H1 (cell line): ENCODE data around the gene SLC35B4. TPM values are rescaled to one million over a fixed set of nuclear protein-coding genes. Genes with fewer than 3 reads are reported as not detected.

Experiments
- CTCF ChIA-PET: fragments of 300-600 bp; sonication (Branson Sonifier 250); formaldehyde crosslinking; loops from one replicate; lab custom pipeline; 2021; ENCODE audit not compliant: partially characterized antibody; lab: Charles Lee
- POLR2A ChIA-PET: fragments of 300-600 bp; sonication (Branson Sonifier 250); formaldehyde crosslinking; loops from one replicate; lab custom pipeline; 2021; ENCODE audit warnings: inconsistent platforms; ENCODE audit not compliant: partially characterized antibody; lab: Charles Lee
- DNase-seq, 2 experiments: peaks; one replicate each; pipeline versions ENCODE4 v3.0.0 to v3.0.0-alpha.2; 2010 to 2022; ENCODE audit warnings: low spot score in 2 of 2, low read depth in 1 of 2, mixed read lengths in 1 of 2
- FAIRE-seq: peaks from 2 replicates; lab custom pipeline; 2011; peaks lifted over from hg19 to GRCh38; lab: Jason Lieb, UNC
- H2AFZ ChIP-seq: 2 replicates; pipeline ENCODE4 v1.8.1; 2012; ENCODE audit warnings: low read length, inconsistent platforms
- H2AK5ac ChIP-seq: 2 replicates; pipeline ENCODE4 v1.6.1; 2013; ENCODE audit warnings: low read depth, low read length
- H2BK120ac ChIP-seq: replicated peaks from 2 replicates; pipeline ENCODE3; 2013; ENCODE audit warnings: low read depth, low read length, inconsistent platforms
- H2BK12ac ChIP-seq: 2 replicates; pipeline ENCODE4 v1.6.1; 2013; ENCODE audit warnings: low read depth, low read length
- H2BK15ac ChIP-seq: 2 replicates; pipeline ENCODE4 v1.6.1; 2013; ENCODE audit warnings: low read length
- H2BK20ac ChIP-seq: 2 replicates; pipeline ENCODE4 v1.6.1; 2013; ENCODE audit warnings: low read length
- H2BK5ac ChIP-seq: 2 replicates; pipeline ENCODE4 v1.6.1; 2013; ENCODE audit warnings: low read depth, low read length
- H3K14ac ChIP-seq: 2 replicates; pipeline ENCODE4 v1.6.1; 2013; ENCODE audit warnings: inconsistent platforms; ENCODE audit not compliant: insufficient read length
- H3K18ac ChIP-seq: 2 replicates; pipeline ENCODE4 v1.6.1; 2013; ENCODE audit warnings: low read length; ENCODE audit errors: extremely low read depth
- H3K23ac ChIP-seq: 2 replicates; pipeline ENCODE4 v1.6.1; 2013; ENCODE audit warnings: inconsistent platforms; ENCODE audit not compliant: insufficient read length
- H3K23me2 ChIP-seq: 2 replicates; pipeline ENCODE4 v1.6.1; 2013; ENCODE audit warnings: low read depth, low read length
- H3K27ac ChIP-seq: 2 replicates; pipeline ENCODE4 v1.6.1; 2011; ENCODE audit warnings: low read depth, low read length, inconsistent platforms
- H3K27me3 ChIP-seq, 4 experiments: replicated peaks in 1 of 4; 1 replicate in 1 of 4; 2 replicates in 3 of 4; pipeline versions ENCODE4 v1.6.1 to v1.8.1; 2011 to 2013; ENCODE audit warnings: low read length in 3 of 4, mild to moderate bottlenecking in 3 of 4, inconsistent platforms in 2 of 4, mixed read lengths in 2 of 4, moderate library complexity in 1 of 4; ENCODE audit not compliant: control insufficient read depth in 3 of 4, insufficient read depth in 3 of 4; ENCODE audit errors: extremely low read depth in 1 of 4
- H3K36me3 ChIP-seq, 4 experiments: 2 replicates each; pipeline versions ENCODE4 v1.6.1 to v1.8.1; 2011 to 2013; ENCODE audit warnings: mild to moderate bottlenecking in 4 of 4, low read length in 3 of 4, moderate library complexity in 2 of 4, control low read depth in 1 of 4, inconsistent platforms in 1 of 4; ENCODE audit not compliant: insufficient read depth in 4 of 4, control insufficient read depth in 2 of 4
- H3K4ac ChIP-seq: replicated peaks from 2 replicates; pipeline ENCODE3; 2013; ENCODE audit warnings: low read length, low read depth, mixed read lengths, inconsistent platforms; ENCODE audit not compliant: insufficient read length
- H3K4me1 ChIP-seq, 4 experiments: replicated peaks in 1 of 4; 1 replicate in 1 of 4; 2 replicates in 3 of 4; pipeline versions ENCODE4 v1.6.1 to v1.8.1; 2011 to 2013; ENCODE audit warnings: low read length in 3 of 4, inconsistent platforms in 2 of 4, mixed read lengths in 1 of 4; ENCODE audit not compliant: insufficient read depth in 4 of 4, control insufficient read depth in 3 of 4
- H3K4me2 ChIP-seq, 2 experiments: 2 replicates each; pipeline versions ENCODE4 v1.6.1 to v1.8.1; 2011 to 2013; ENCODE audit warnings: low read depth in 2 of 2, low read length in 2 of 2, control low read depth in 1 of 2, inconsistent platforms in 1 of 2, mild to moderate bottlenecking in 1 of 2; ENCODE audit not compliant: insufficient read depth in 1 of 2
- H3K4me3 ChIP-seq, 4 experiments: fragments of 200-600, 300-600 bp in 1 of 4; sonication (generic), shearing (Covaris generic), sonication (Bioruptor Twin) in 1 of 4; 2 replicates each; pipeline versions ENCODE4 v1.5.1 to v1.8.1; 2011 to 2016; ENCODE audit warnings: low read length in 4 of 4, low read depth in 3 of 4, control low read depth in 2 of 4, inconsistent platforms in 2 of 4, mild to moderate bottlenecking in 2 of 4, mixed read lengths in 1 of 4, moderate library complexity in 1 of 4; ENCODE audit not compliant: insufficient read depth in 2 of 4; ENCODE audit errors: extremely low read depth in 1 of 4
- H3K56ac ChIP-seq: replicated peaks from 2 replicates; pipeline ENCODE3; 2013; ENCODE audit warnings: low read depth, mild to moderate bottlenecking, mixed read lengths, low read length, inconsistent platforms; ENCODE audit not compliant: insufficient read length
- H3K79me1 ChIP-seq: 2 replicates; pipeline ENCODE4 v1.6.1; 2013; ENCODE audit warnings: low read depth, low read length, control low read depth
- H3K79me2 ChIP-seq, 2 experiments: 2 replicates each; pipeline versions ENCODE4 v1.6.1 to v1.8.1; 2012 to 2013; ENCODE audit warnings: low read length in 2 of 2, mild to moderate bottlenecking in 2 of 2, inconsistent platforms in 1 of 2; ENCODE audit not compliant: insufficient read depth in 2 of 2, control insufficient read depth in 1 of 2
- H3K9ac ChIP-seq, 4 experiments: replicated peaks in 1 of 4; 1 replicate in 1 of 4; 2 replicates in 3 of 4; pipeline versions ENCODE4 v1.6.1 to v1.8.1; 2011 to 2013; ENCODE audit warnings: low read depth in 3 of 4, low read length in 3 of 4, control low read depth in 2 of 4, mild to moderate bottlenecking in 2 of 4, moderate library complexity in 2 of 4, inconsistent platforms in 1 of 4; ENCODE audit errors: extremely low read depth in 1 of 4
- H3K9me3 ChIP-seq, 2 experiments: 2 replicates each; pipeline versions ENCODE4 v1.6.1 to v1.8.1; 2012 to 2013; ENCODE audit warnings: mild to moderate bottlenecking in 2 of 2, moderate library complexity in 2 of 2, control low read depth in 1 of 2, inconsistent platforms in 1 of 2, low read depth in 1 of 2, low read length in 1 of 2, mixed read lengths in 1 of 2; ENCODE audit not compliant: insufficient read depth in 2 of 2
- H4K20me1 ChIP-seq, 2 experiments: replicated peaks in 1 of 2; 2 replicates each; pipeline versions ENCODE3 to v1.8.1; 2011 to 2013; ENCODE audit warnings: inconsistent platforms in 2 of 2, low read length in 2 of 2, mild to moderate bottlenecking in 1 of 2; ENCODE audit not compliant: insufficient read depth in 2 of 2, control insufficient read depth in 1 of 2
- H4K5ac ChIP-seq: 2 replicates; pipeline ENCODE4 v1.6.1; 2013; ENCODE audit warnings: low read length, low read depth, mixed read lengths, inconsistent platforms; ENCODE audit not compliant: insufficient read length
- H4K8ac ChIP-seq: 2 replicates; pipeline ENCODE4 v1.8.0; 2013; ENCODE audit warnings: mild to moderate bottlenecking, moderate library complexity, low read length, inconsistent platforms; ENCODE audit not compliant: insufficient read depth; ENCODE audit errors: extremely low read depth
- H4K91ac ChIP-seq: replicated peaks from 2 replicates; pipeline ENCODE3; 2013; ENCODE audit warnings: low read length, mixed read lengths, inconsistent platforms; ENCODE audit not compliant: insufficient read length
- CTBP2 ChIP-seq: IDR thresholded peaks from 2 replicates; pipeline ENCODE4 v1.7.0; 2011; ENCODE audit warnings: borderline replicate concordance, mild to moderate bottlenecking, moderate library complexity, mixed read lengths, low read length; ENCODE audit not compliant: insufficient read depth, insufficient read length
- HDAC2 ChIP-seq, 2 experiments: fragments of 300-600 bp in 1 of 2; sonication (generic) in 1 of 2; IDR thresholded peaks; 2 replicates each; pipeline ENCODE4 v1.6.1; 2011 to 2012; ENCODE audit warnings: low read depth in 2 of 2, low read length in 2 of 2, mild to moderate bottlenecking in 2 of 2, moderate library complexity in 2 of 2, borderline replicate concordance in 1 of 2, inconsistent platforms in 1 of 2
- KDM4A ChIP-seq: IDR thresholded peaks from one replicate; pipeline ENCODE4 v1.7.1; 2012; ENCODE audit warnings: low read depth, mild to moderate bottlenecking, moderate library complexity, low read length, inconsistent platforms; ENCODE audit not compliant: severe bottlenecking
- NANOG ChIP-seq: IDR thresholded peaks from 2 replicates; pipeline ENCODE4 v1.6.1; 2011; ENCODE audit warnings: low read length, low read depth, mild to moderate bottlenecking, inconsistent platforms; ENCODE audit not compliant: insufficient read depth, poor library complexity, severe bottlenecking
- POLR2A ChIP-seq, 2 experiments: IDR thresholded peaks; 1 replicate in 1 of 2; 2 replicates in 1 of 2; pipeline ENCODE4 v1.6.1; 2011; ENCODE audit warnings: low read depth in 2 of 2, low read length in 2 of 2, mild to moderate bottlenecking in 2 of 2; ENCODE audit errors: control extremely low read depth in 1 of 2
- POU5F1 ChIP-seq: IDR thresholded peaks from 2 replicates; pipeline ENCODE4 v1.6.1; 2011; ENCODE audit warnings: low read depth, mild to moderate bottlenecking, low read length, moderate library complexity
- SIN3A ChIP-seq, 2 experiments: IDR thresholded peaks in 1 of 2; conservative IDR thresholded peaks in 1 of 2; 2 replicates each; pipeline ENCODE4 v1.6.1; 2011 to 2012; ENCODE audit warnings: low read length in 2 of 2, improper control_type of control experiment in 1 of 2, low read depth in 1 of 2, mild to moderate bottlenecking in 1 of 2
- SP2 ChIP-seq: IDR thresholded peaks from 2 replicates; pipeline ENCODE4 v1.6.1; 2012; ENCODE audit warnings: mild to moderate bottlenecking, low read length, inconsistent platforms
- SP4 ChIP-seq: IDR thresholded peaks from 2 replicates; pipeline ENCODE4 v1.6.1; 2012; ENCODE audit warnings: low read length, inconsistent platforms
- TAF7 ChIP-seq: optimal IDR thresholded peaks from 2 replicates; pipeline ENCODE3; 2011; ENCODE audit warnings: low read depth, mild to moderate bottlenecking, inconsistent platforms, low read length, moderate library complexity, borderline replicate concordance
- TCF12 ChIP-seq: IDR thresholded peaks from 2 replicates; pipeline ENCODE4 v1.6.1; 2011; ENCODE audit warnings: low read depth, mild to moderate bottlenecking, low read length
- WGBS, 2 experiments: shearing (Covaris generic) in 1 of 2; methylation state at CpG; one replicate each; pipeline versions ENCODE4 v1.1.6 to v1.1.7; 2013 to 2015; ENCODE audit warnings: low lambda C conversion rate in 2 of 2, mixed read lengths in 2 of 2, inconsistent platforms in 1 of 2, low coverage in 1 of 2, missing lambda C conversion rate in 1 of 2; ENCODE audit not compliant: insufficient replicate concordance in 2 of 2, insufficient coverage in 1 of 2, insufficient read length in 1 of 2; ENCODE audit errors: extremely low coverage in 1 of 2, missing lambda C conversion rate in 1 of 2; 5-methylcytosine and 5-hydroxymethylcytosine counted together
- polyA plus RNA-seq, 7 experiments: library from polyadenylated mRNA; depleted of rRNA in 3 of 7; stranded (reverse) in 5 of 7; unstranded in 2 of 7; fragments of >200 nt in 5 of 7; fragments of 200-250 nt in 2 of 7; gene quantifications; 1 replicate in 5 of 7; 2 replicates in 1 of 7; 4 replicates in 1 of 7; pipeline versions ENCODE4 v1.2.1 to v1.2.3, GENCODE V29; 2011 to 2013; ENCODE audit warnings: missing spikeins in 2 of 7, mixed read lengths in 2 of 7
- total RNA-seq: library from RNA; stranded (reverse); fragmentation: NEBNext Ultra II Directional; extraction: Animal tissue kit (Norgen Biotek cat#: 25700); gene quantifications from 2 replicates; pipeline ENCODE4 v1.2.1, GENCODE V29; 2021

The SLC35B4 gene
- total and polyA plus RNA-seq, 2 of the 8 experiments (the other 6 are each of a cell fraction or from before 2014, with no cell fraction given): 28.9 to 34.6 TPM

DNA sequence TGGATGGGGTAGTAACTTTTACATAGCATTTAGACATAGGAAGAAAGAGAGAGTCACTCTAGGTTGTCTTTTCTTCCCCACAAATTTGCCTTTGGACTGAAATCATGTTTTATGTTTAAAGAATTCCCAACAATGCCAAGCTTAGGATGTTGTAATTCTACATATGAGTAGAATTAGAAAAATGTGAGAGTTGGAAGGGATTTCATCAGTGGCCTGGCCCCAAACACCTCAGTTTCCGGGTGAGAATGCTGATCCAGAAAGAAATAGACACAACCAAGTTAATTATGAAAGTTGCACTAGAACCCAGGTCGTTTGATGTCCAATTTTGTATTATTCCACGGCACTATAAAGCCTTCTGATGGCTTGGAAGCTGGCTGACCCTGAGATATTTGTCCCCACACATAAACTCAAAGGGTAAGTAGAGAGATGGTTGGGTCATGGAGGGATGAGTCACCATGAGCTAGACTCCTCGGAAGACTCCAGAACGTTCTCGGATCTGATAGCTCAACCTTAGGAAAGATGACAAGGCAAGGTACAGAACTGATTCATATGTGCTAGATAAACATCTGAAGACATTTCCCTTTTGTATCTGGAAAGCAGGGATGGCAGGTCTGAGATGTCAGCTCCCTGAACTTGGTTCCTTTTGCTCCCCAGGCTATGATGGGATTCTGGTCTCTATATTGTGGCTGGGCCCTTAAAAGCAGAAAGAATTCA, 48.8 kb upstream of the SLC35B4 start:
- Histone ChIP-seq H2BK20ac (no peak overlapping the region), H3K18ac (no peak overlapping the region), H3K27me3 (no peaks in the 10 kb centered on the region), H2AFZ (no peak overlapping the region), H4K20me1 (no peaks in the 10 kb centered on the region), H3K36me3 (no peaks in the 10 kb centered on the region), H3K14ac (no peak overlapping the region), H3K4me2 (no peak overlapping the region), H4K5ac (no peak overlapping the region), H2BK15ac (no peak overlapping the region), H3K79me2 (no peaks in the 10 kb centered on the region), H3K23ac (no peak overlapping the region), H2BK5ac (no peak overlapping the region), H3K27ac (no peak overlapping the region), H3K79me1 (no peaks in the 10 kb centered on the region), H3K9me3 (no peaks in the 10 kb centered on the region), H3K23me2 (no peaks in the 10 kb centered on the region), H4K91ac (no peak overlapping the region), H3K4me3 (no peak overlapping the region), H2BK120ac (no peak overlapping the region), H2AK5ac (no peak overlapping the region), H4K8ac (no peak overlapping the region), H3K9ac (no peak overlapping the region), H2BK12ac (no peak overlapping the region), H3K4ac (no peak overlapping the region), H3K56ac (no peak overlapping the region), H3K4me1 (no peaks in the 10 kb centered on the region)
- no peak for DNase-seq
- no peak for FAIRE-seq
- ChIA-PET CTCF (interaction anchor here (0.6 to 4.3 kb wide), 5 partner anchors 8 to 90 kb away, joined by 3 to 33 read pairs (median 3); no protein-coding TSS in a partner anchor), POLR2A (no interaction called here)
- WGBS, 2 experiments: 89% methylated on average over 6 of the region's 6 CpGs; no CpG with 5 or more reads in 1 of the 2 experiments
- TF ChIP-seq SP4 (no peak), KDM4A (no peak), TAF7 (no peak), SIN3A (conservative IDR thresholded peaks at IDR 0.05 in 1 of 2, IDR thresholded peaks at IDR 0.05 in 1 of 2; ENCODE audit: low read depth in 1 of 2, low read length in 2 of 2) (no peak), POU5F1 (no peak), POLR2A (IDR thresholded peaks at IDR 0.05; ENCODE audit: control extremely low read depth in 1 of 2, low read depth in 2 of 2, low read length in 2 of 2) (no peak), TCF12 (no peak), SP2 (no peak), NANOG (no peak), HDAC2 (IDR thresholded peaks at IDR 0.05; ENCODE audit: borderline replicate concordance in 1 of 2, low read depth in 2 of 2, low read length in 2 of 2) (no peak), CTBP2 (no peak)
